ENCODE results near the gene RAB27B. TPM values are rescaled to one million over a fixed set of nuclear protein-coding genes. Genes with fewer than 3 reads are reported as not detected.

RAB27B gene
- polyA plus RNA-seq, 2 of the 4 experiments (the other 2 are of a cell fraction) = 11.0 to 13.2 TPM

DNA sequence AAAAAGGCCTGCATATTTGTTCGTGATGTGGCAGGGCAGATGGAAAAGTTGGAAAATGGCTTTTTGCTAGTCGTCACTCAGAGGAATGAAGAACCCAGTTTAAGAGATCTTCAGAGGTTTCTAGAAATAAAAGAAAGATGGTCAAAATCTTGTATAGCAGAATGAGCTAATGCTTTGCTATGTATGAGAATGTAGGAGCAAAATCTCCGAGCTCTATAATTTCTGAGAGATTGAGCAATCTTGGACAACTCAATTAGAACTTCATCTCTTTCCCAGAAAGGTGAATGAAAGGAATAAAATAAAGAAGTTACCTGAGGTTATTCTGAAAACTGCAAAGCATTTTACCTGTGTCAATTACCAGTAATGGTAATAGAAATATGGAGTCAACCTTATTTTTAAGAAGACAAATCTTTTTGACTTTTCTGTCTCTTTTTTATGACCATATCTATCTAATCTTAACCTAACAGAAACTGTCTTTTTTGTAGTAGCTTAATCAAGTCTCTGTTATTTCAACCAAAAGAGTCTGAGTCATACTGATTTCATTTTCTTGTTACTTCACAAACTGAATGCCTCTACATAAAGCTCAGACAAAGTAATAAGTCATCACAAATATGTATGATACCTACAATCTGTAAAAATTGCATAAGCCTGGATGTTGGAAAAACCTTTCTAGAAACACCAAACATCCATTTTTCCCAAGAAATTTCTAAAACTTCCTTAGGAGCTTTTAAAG, 98.5 kb downstream of the RAB27B start:
- no peak for DNase-seq (ENCODE audit: low read depth in 1 of 2, low spot score in 1 of 2)
- no peak overlapping the region for H3K4me2 ChIP-seq
- FAIRE-seq = no peak
- ChIA-PET CTCF (no interaction called here), POLR2A (no interaction called here)
- H3K27ac ChIP-seq = no peak overlapping the region
- WGBS (ENCODE audit: missing lambda C conversion rate) = 85% methylated on average over 3 of the region's 3 CpGs
- no peak overlapping the region for H3K4me3 ChIP-seq
- no peaks in the 10 kb centered on the region for H3K9me3 ChIP-seq
- TF ChIP-seq NPAS2 (CRISPR knock-in tag; IDR thresholded peaks at IDR 0.05; ENCODE audit: borderline replicate concordance) (no peak), SREBF2 (IDR thresholded peaks at IDR 0.05) (no peak), ESRRA (IDR thresholded peaks at IDR 0.05; ENCODE audit: borderline replicate concordance, low read length) (no peak), POLR2AphosphoS2 (conservative IDR thresholded peaks at IDR 0.05; ENCODE audit: low read length) (no peak), TP53 (CRISPR knock-in tag; IDR thresholded peaks at IDR 0.05) (no peak), ZC3H11A (IDR thresholded peaks at IDR 0.05) (no peak), FOXS1 (CRISPR knock-in tag; IDR thresholded peaks at IDR 0.05) (no peak), ZFP36 (IDR thresholded peaks at IDR 0.05; ENCODE audit: borderline replicate concordance, partially characterized antibody) (no peak), FOSL2 (IDR thresholded peaks at IDR 0.05) (no peak), FOSL2 (CRISPR knock-in tag; IDR thresholded peaks at IDR 0.05) (no peak), ZNF302 (CRISPR knock-in tag; IDR thresholded peaks at IDR 0.05) (no peak)
- TF ChIP-seq, protein P1, sequence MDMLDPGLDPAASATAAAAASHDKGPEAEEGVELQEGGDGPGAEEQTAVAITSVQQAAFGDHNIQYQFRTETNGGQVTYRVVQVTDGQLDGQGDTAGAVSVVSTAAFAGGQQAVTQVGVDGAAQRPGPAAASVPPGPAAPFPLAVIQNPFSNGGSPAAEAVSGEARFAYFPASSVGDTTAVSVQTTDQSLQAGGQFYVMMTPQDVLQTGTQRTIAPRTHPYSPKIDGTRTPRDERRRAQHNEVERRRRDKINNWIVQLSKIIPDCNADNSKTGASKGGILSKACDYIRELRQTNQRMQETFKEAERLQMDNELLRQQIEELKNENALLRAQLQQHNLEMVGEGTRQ (IDR thresholded peaks at IDR 0.05) = no peak
- TF ChIP-seq, protein P2, sequence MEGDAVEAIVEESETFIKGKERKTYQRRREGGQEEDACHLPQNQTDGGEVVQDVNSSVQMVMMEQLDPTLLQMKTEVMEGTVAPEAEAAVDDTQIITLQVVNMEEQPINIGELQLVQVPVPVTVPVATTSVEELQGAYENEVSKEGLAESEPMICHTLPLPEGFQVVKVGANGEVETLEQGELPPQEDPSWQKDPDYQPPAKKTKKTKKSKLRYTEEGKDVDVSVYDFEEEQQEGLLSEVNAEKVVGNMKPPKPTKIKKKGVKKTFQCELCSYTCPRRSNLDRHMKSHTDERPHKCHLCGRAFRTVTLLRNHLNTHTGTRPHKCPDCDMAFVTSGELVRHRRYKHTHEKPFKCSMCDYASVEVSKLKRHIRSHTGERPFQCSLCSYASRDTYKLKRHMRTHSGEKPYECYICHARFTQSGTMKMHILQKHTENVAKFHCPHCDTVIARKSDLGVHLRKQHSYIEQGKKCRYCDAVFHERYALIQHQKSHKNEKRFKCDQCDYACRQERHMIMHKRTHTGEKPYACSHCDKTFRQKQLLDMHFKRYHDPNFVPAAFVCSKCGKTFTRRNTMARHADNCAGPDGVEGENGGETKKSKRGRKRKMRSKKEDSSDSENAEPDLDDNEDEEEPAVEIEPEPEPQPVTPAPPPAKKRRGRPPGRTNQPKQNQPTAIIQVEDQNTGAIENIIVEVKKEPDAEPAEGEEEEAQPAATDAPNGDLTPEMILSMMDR (IDR thresholded peaks at IDR 0.05) = no peak
- TF ChIP-seq, protein P3, sequence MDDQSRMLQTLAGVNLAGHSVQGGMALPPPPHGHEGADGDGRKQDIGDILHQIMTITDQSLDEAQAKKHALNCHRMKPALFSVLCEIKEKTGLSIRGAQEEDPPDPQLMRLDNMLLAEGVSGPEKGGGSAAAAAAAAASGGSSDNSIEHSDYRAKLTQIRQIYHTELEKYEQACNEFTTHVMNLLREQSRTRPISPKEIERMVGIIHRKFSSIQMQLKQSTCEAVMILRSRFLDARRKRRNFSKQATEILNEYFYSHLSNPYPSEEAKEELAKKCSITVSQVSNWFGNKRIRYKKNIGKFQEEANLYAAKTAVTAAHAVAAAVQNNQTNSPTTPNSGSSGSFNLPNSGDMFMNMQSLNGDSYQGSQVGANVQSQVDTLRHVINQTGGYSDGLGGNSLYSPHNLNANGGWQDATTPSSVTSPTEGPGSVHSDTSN (IDR thresholded peaks at IDR 0.05) = no peak
- H3K4me1 ChIP-seq = no peaks in the 10 kb centered on the region
- ATAC-seq = no peak

DNA sequence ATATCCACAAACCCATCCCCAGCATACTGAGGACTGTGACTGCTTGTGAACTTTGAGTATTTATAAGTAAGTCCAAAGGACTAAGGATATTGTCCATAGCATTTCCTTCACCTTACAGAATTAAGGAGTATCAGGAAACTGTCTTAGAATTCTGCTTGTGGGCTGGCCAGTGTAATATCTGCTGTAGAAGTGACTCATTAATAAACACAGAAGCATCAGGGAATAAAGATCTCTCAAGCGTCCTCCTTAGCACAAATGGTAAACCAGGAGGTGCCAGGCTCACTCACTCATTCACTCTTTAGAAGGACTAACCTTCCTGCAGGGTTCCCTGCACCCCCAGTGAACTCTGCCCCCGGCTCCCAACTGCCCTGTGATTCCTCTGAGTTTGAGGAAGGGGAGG, 100.0 kb downstream of the RAB27B start:
- H3K27ac ChIP-seq = no peak overlapping the region
- no peak for DNase-seq (ENCODE audit: low read depth in 1 of 2, low spot score in 1 of 2)
- ChIA-PET CTCF (no interaction called here), POLR2A (no interaction called here)
- FAIRE-seq = no peak
- H3K4me1 ChIP-seq = no peaks in the 10 kb centered on the region
- no peaks in the 10 kb centered on the region for H3K9me3 ChIP-seq
- no peak for TF ChIP-seq NR3C1 (IDR thresholded peaks at IDR 0.05)
- no peak for TF ChIP-seq ZSCAN20 (CRISPR knock-in tag; IDR thresholded peaks at IDR 0.05)
- no peak for TF ChIP-seq CHD4 (IDR thresholded peaks at IDR 0.05; ENCODE audit: borderline replicate concordance)
- TF ChIP-seq KDM1A (IDR thresholded peaks at IDR 0.05; ENCODE audit: low read depth) = no peak
- TF ChIP-seq, protein P4, sequence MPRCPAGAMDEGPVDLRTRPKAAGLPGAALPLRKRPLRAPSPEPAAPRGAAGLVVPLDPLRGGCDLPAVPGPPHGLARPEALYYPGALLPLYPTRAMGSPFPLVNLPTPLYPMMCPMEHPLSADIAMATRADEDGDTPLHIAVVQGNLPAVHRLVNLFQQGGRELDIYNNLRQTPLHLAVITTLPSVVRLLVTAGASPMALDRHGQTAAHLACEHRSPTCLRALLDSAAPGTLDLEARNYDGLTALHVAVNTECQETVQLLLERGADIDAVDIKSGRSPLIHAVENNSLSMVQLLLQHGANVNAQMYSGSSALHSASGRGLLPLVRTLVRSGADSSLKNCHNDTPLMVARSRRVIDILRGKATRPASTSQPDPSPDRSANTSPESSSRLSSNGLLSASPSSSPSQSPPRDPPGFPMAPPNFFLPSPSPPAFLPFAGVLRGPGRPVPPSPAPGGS (IDR thresholded peaks at IDR 0.05) = no peak
- TF ChIP-seq HEYL (CRISPR knock-in tag; IDR thresholded peaks at IDR 0.05) = no peak
- TF ChIP-seq, protein P5, sequence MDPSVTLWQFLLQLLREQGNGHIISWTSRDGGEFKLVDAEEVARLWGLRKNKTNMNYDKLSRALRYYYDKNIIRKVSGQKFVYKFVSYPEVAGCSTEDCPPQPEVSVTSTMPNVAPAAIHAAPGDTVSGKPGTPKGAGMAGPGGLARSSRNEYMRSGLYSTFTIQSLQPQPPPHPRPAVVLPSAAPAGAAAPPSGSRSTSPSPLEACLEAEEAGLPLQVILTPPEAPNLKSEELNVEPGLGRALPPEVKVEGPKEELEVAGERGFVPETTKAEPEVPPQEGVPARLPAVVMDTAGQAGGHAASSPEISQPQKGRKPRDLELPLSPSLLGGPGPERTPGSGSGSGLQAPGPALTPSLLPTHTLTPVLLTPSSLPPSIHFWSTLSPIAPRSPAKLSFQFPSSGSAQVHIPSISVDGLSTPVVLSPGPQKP (IDR thresholded peaks at IDR 0.05; ENCODE audit: low read depth, low read length) = no peak
- TF ChIP-seq, protein P2 (IDR thresholded peaks at IDR 0.05) = no peak
- no peak for TF ChIP-seq TFCP2L1 (CRISPR knock-in tag; IDR thresholded peaks at IDR 0.05)
- no peak for TF ChIP-seq ESRRA (IDR thresholded peaks at IDR 0.05; ENCODE audit: borderline replicate concordance, low read length)
- TF ChIP-seq FOSB (CRISPR knock-in tag; IDR thresholded peaks at IDR 0.05) = no peak
- no peak for TF ChIP-seq BHLHE40 (IDR thresholded peaks at IDR 0.05; ENCODE audit: low read depth, low read length)
- TF ChIP-seq CEBPB (IDR thresholded peaks at IDR 0.05) = no peak
- no peak for TF ChIP-seq MAFK (IDR thresholded peaks at IDR 0.05; ENCODE audit: partially characterized antibody)
- no peak for TF ChIP-seq HDAC2 (IDR thresholded peaks at IDR 0.05)
- no peak for TF ChIP-seq ZC3H11A (IDR thresholded peaks at IDR 0.05)
- no peak for TF ChIP-seq EP300 (IDR thresholded peaks at IDR 0.05)
- TF ChIP-seq FOSL2 (IDR thresholded peaks at IDR 0.05) = no peak
- no peak for TF ChIP-seq FOSL2 (CRISPR knock-in tag; IDR thresholded peaks at IDR 0.05)
- no peak for ATAC-seq
- no peak overlapping the region for H3K4me3 ChIP-seq
- no peak overlapping the region for H3K4me2 ChIP-seq
- 60% methylated on average over 2 of the region's 2 CpGs for WGBS (ENCODE audit: missing lambda C conversion rate)

Data from A549 (cell line).